ENCODE results near the gene KLK7. TPM values are rescaled to one million over a fixed set of nuclear protein-coding genes. Genes with fewer than 3 reads are reported as not detected.

KLK7 gene
- total RNA-seq, 1 experiment from 2014 or later = 0.66 TPM

DNA sequence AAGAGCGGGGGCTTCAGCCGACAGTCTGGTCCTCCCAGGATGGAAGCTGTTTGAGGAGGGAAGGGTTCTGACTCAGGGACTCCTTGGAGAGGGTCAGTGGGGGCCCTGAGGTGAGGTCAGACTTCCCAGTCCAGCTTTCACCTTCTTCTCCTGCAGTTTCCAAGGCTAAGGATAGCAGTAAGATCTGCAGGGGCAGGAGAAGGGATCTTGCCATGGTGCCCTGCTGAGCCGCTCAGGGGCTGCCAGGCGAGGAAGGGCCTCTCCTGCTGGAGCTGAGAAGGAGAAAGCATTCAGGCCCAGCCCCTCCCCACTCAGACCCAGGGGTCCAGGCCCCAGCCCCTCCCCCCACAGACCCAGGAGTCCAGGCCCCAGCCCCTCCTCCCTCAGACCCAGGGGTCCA is 1.5 kb downstream of the KLK7 start:
- H3K36me3 Mint-ChIP-seq = no peaks in the 10 kb centered on the region
- peaks cover 29% of the 10 kb centered on the region for H3K4me1 Mint-ChIP-seq
- H3K9me3 Mint-ChIP-seq = peaks cover 6% of the 10 kb centered on the region
- POLR2A ChIA-PET = no interaction called here
- DNase-seq (ENCODE audit: low spot score) (no peak), ATAC-seq (no peak)
- H3K27me3 Mint-ChIP-seq (ENCODE audit: low read depth) = peaks cover 54% of the 10 kb centered on the region
- no peak overlapping the region for H3K4me3 Mint-ChIP-seq
- no peak overlapping the region for H3K27ac Mint-ChIP-seq
- CTCF ChIA-PET = interaction anchor here (1.6 kb wide), 1 partner anchor 35 kb away, joined by 5 read pairs; no protein-coding TSS in a partner anchor
- TF ChIP-seq ZNF121 (CRISPR knock-in tag; IDR thresholded peaks at IDR 0.05) (0 out of 2 replicates have a peak, but pooled peaks have one; percentile 54), TEAD1 (CRISPR knock-in tag; IDR thresholded peaks at IDR 0.05) (no peak)

DNA sequence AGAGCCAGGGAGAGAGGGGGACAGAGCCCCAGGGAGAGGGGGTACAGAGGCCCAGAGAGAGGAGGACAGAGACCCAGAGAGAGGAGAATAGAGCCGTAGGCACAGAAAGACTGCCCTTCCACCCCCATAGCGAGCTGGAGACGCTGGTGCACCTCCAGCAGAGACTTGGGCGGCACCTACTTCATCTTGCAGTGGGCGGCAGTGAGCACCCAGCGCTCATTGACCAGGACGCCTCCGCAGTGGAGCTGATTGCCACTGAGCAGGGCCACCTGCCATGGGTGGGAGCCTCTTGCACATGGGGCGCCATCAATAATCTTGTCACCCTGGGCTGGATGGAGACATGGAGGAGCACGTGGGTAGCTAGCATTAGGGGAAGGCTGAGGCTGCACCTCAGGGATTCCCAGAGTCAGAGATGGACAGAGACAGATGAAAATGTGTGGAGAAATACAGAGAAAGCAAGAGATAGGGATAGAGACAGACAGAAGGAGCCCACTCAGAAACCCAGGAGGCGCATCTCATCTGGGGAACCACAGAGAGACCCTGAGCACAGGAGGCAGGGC is 2.0 kb downstream of the KLK7 start:
- TF ChIP-seq FOXP4 (CRISPR knock-in tag; IDR thresholded peaks at IDR 0.05) (no peak), RORB (CRISPR knock-in tag; IDR thresholded peaks at IDR 0.05) (no peak), EMX1 (CRISPR knock-in tag; IDR thresholded peaks at IDR 0.05) (no peak), AFF4 (CRISPR knock-in tag; IDR thresholded peaks at IDR 0.05; ENCODE audit: borderline replicate concordance) (no peak), ARID4B (CRISPR knock-in tag; IDR thresholded peaks at IDR 0.05; ENCODE audit: borderline replicate concordance) (no peak)
- TF ChIP-seq, protein P1, sequence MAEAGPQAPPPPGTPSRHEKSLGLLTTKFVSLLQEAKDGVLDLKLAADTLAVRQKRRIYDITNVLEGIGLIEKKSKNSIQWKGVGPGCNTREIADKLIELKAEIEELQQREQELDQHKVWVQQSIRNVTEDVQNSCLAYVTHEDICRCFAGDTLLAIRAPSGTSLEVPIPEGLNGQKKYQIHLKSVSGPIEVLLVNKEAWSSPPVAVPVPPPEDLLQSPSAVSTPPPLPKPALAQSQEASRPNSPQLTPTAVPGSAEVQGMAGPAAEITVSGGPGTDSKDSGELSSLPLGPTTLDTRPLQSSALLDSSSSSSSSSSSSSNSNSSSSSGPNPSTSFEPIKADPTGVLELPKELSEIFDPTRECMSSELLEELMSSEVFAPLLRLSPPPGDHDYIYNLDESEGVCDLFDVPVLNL (CRISPR knock-in tag; IDR thresholded peaks at IDR 0.05; ENCODE audit: borderline replicate concordance, low read depth) = no peak
- Mint-ChIP-seq H3K27me3 (ENCODE audit: low read depth) (peaks cover 49% of the 10 kb centered on the region), H3K4me3 (no peak overlapping the region), H3K27ac (no peak overlapping the region), H3K4me1 (peaks cover 29% of the 10 kb centered on the region), H3K9me3 (peaks cover 8% of the 10 kb centered on the region), H3K36me3 (no peaks in the 10 kb centered on the region)
- no peak for ATAC-seq
- DNase-seq (ENCODE audit: low spot score) = no peak
- CTCF ChIA-PET = interaction anchor here (1.6 kb wide), 1 partner anchor 35 kb away, joined by 5 read pairs; no protein-coding TSS in a partner anchor
- POLR2A ChIA-PET = no interaction called here

- H3K4me1 Mint-ChIP-seq = peaks cover 39% of the 10 kb centered on the region
- ChIA-PET POLR2A (no interaction called here), CTCF (interaction anchor here (0.7 to 1.2 kb wide), 6 partner anchors 21 to 255 kb away, joined by 3 to 4 read pairs (median 4); partner anchors contain the start of gene KLK8)
- DNase-seq (ENCODE audit: low spot score) = no peak
- H3K36me3 Mint-ChIP-seq = no peaks in the 10 kb centered on the region
- peaks cover 39% of the 10 kb centered on the region for H3K27me3 Mint-ChIP-seq (ENCODE audit: low read depth)
- no peak overlapping the region for H3K4me3 Mint-ChIP-seq
- peaks cover 7% of the 10 kb centered on the region for H3K9me3 Mint-ChIP-seq
- no peak for ATAC-seq
- no peak overlapping the region for H3K27ac Mint-ChIP-seq
- TF ChIP-seq ETV6 (CRISPR knock-in tag; IDR thresholded peaks at IDR 0.05) = no peak
- no peak for TF ChIP-seq ZNF423 (CRISPR knock-in tag; IDR thresholded peaks at IDR 0.05)
- no peak for TF ChIP-seq E2F5 (CRISPR knock-in tag; IDR thresholded peaks at IDR 0.05)
- TF ChIP-seq E2F1 (CRISPR knock-in tag; IDR thresholded peaks at IDR 0.05) = no peak
- no peak for TF ChIP-seq ZNF263 (CRISPR knock-in tag; IDR thresholded peaks at IDR 0.05; ENCODE audit: low read depth)
- TF ChIP-seq, protein P2, sequence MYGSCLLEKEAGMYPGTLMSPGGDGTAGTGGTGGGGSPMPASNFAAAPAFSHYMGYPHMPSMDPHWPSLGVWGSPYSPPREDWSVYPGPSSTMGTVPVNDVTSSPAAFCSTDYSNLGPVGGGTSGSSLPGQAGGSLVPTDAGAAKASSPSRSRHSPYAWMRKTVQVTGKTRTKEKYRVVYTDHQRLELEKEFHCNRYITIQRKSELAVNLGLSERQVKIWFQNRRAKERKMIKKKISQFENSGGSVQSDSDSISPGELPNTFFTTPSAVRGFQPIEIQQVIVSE (CRISPR knock-in tag; IDR thresholded peaks at IDR 0.05; ENCODE audit: borderline replicate concordance) = no peak
- TF ChIP-seq, protein P3, sequence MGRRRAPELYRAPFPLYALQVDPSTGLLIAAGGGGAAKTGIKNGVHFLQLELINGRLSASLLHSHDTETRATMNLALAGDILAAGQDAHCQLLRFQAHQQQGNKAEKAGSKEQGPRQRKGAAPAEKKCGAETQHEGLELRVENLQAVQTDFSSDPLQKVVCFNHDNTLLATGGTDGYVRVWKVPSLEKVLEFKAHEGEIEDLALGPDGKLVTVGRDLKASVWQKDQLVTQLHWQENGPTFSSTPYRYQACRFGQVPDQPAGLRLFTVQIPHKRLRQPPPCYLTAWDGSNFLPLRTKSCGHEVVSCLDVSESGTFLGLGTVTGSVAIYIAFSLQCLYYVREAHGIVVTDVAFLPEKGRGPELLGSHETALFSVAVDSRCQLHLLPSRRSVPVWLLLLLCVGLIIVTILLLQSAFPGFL (CRISPR knock-in tag; IDR thresholded peaks at IDR 0.05; ENCODE audit: borderline replicate concordance) = no peak
These were observed 3.5 kb downstream of the KLK7 start for GRCh38 chr19:50980208-50980607.

All from WTC11 (cell line).